GM19397 (cell line): Measurements from ENCODE around the gene CCDC134.
A peak's percentile ranks its signal among the peaks of the same experiment; 100 is the strongest.

Source experiments
- ATAC-seq: cut with Tn5 transposase; IDR thresholded peaks from one replicate; pipeline ENCODE4 v1.9.1; 2021; ENCODE audit warnings: mild to moderate bottlenecking, moderate library complexity; ENCODE audit not compliant: unreplicated experiment

Gene CCDC134

DNA sequence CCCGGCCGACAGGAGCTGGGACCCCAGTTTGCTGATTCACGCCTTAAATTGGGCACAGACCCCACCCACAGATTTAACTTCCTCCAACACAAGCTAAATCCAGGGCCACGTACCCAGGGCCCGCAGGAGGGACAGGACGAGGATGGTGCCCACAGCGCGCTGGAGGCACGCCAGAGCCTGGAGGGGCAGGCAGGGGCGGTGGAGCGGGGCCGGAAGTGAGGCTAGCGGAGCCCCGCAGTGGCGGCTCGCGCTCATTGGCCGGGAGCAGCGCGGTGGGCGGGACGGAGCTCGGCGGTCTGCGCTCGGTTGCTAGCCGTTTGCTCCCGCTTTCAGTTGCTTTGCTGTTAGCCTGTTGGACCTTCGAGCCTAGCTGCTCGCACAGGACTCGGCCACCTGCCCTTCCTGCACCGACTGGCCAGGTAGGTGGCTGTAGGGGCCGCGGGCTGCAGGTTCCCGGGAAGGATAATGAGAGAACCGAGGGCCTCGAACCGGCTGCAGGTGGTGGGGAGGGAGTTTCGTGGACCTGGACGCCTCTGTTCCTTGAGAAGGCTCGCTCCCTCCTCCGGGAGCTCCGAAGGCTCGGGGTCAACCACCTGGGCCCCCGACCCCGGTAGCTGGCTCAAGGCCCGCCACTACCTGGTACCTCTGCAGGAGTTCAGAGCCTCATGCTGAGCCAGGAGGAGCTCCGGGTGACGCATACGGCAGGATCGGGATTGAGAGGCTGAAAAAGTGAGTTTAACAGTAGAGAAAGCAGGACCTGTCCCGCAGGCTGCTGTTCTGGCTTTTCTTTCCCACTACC is at the start of gene CCDC134:
CCDC134 (plus strand) TSS at position 332 of the 799 bp plus-strand sequence. CDS start 8,212 bp downstream, outside the sequence.
- peak; percentile 93 for ATAC-seq

- ATAC-seq = no peak
Measured at GRCh38 chr22:41752011-41752970, 48.2 kb upstream of the CCDC134 start.

DNA sequence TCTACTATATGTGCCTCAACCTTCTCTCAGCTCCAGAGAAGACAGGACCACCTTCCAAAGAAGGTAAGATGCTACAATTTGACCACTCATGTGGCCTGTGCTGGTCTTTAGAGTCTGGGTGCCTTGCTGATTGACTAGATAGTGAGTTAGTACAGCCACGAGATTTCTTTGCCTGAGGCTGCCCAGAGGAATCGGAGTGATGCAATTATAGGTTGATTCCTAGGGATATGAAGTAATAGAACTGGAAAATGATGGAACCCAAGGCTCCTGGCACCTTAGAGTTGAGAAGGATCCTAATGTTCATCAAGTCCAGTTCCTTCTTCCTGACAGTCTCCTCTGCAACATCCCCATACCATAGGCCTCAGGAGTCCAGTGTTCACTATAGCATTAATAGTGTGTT is 46.5 kb upstream of the CCDC134 start:
- ATAC-seq = no peak

DNA sequence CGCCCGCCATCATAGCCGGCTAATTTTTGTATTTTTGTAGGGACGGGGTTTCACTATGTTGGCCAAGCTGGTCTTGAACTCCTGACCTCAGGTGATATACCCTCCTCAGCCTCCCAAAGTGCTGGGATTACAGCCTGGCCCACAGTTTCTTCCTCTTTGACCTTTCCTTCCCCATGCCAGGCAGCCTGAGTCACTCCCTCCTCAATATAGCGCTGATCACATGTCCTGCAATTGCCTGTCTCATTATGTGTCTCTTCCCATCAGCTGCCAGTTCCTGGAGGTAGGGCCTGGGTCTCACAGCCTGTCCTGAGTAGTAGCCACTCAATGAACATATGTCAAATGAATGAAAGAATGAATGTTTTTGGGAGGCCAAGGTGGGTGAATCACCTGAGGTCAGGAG is 43.0 kb upstream of the CCDC134 start:
- ATAC-seq = no peak

DNA sequence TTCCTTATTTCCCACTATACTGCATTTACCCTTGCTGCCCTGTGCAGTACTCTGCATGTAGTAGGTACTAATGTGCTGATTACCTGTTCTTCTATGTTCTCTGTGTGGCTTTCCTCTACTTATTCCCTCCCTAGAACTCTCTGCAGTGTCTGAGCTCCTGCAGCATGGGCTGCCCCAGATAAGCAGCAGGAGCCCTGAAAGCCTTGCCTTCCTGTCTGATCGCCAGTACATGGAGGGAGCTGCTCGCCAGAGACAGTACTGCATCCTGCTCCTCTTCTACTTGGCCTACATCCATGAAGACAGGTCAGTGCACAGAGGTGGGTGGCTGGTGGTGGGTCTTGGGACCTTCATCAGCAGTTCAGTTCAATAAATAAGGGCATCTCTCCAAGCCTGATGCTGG is 42.2 kb upstream of the CCDC134 start:
- ATAC-seq = no peak

GRCh38 chr22:41762980-41763779 is 37.3 kb upstream of the CCDC134 start:
- ATAC-seq = no peak

- no peak for ATAC-seq
Measured at GRCh38 chr22:41766476-41766875, 34.0 kb upstream of the CCDC134 start.

DNA sequence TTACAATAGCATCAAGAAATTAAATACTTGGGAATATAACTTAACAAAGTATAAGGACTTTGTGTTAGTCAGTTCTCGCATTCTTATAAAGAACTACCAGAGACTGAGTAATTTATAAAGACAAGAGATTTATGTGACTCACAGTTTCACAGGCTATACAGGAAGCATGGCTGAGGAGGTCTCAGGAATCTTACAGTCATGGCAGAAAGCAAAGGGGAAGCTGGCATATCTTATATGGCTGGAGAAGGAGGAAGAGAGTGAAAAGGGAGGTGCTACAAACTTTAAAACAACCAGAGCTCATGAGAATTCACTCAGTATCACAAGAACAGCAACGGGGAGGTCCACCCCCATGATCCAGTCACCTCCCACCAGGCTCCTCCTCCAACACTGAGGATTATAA is 32.0 kb upstream of the CCDC134 start:
- ATAC-seq = no peak

GRCh38 chr22:41770715-41771468 is 29.6 kb upstream of the CCDC134 start:
- no peak for ATAC-seq

- ATAC-seq = no peak
Measured at GRCh38 chr22:41772198-41772597, 28.3 kb upstream of the CCDC134 start.

DNA sequence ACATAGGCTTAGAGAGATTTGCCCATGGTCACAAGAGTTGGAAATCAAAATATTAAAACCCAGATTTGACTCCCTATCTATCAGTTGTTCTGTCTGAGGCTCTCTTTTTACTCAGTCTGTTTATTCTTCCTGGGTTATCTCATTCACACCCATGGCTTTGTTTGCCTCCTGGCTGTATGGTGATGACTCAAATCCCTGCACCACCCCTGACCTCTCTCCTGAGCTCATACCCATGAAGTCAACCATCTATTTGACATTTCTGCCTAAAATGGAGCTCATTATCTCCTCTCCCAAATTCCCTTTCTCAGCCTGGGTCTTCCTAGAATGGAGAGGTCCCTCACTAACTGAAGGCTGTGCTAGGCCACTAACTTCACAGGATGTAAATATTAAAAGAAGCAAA is 27.8 kb upstream of the CCDC134 start:
- no peak for ATAC-seq

DNA sequence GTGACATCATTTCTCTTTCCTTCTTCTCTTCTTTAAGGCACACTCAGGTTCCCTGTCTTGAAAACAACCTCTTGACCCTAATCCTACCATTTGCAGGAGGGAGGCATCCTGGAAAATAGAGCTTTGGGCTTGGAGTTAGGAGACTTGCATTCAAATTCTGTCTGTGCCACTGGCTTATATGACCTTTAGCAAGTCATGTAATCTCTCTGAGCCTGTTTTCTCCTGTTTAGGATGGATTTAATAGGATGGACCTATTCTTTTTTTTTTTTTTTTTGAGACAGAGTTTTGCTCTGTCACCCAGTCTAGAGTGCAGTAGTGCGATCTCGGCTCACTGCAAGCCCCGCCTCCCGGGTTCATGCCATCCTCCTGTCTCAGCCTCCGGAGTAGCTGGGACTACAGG is 25.1 kb upstream of the CCDC134 start:
- no peak for ATAC-seq

GRCh38 chr22:41775976-41776375 is 24.5 kb upstream of the CCDC134 start:
- no peak for ATAC-seq

GRCh38 chr22:41776381-41776780 is 24.1 kb upstream of the CCDC134 start:
- ATAC-seq = no peak

DNA sequence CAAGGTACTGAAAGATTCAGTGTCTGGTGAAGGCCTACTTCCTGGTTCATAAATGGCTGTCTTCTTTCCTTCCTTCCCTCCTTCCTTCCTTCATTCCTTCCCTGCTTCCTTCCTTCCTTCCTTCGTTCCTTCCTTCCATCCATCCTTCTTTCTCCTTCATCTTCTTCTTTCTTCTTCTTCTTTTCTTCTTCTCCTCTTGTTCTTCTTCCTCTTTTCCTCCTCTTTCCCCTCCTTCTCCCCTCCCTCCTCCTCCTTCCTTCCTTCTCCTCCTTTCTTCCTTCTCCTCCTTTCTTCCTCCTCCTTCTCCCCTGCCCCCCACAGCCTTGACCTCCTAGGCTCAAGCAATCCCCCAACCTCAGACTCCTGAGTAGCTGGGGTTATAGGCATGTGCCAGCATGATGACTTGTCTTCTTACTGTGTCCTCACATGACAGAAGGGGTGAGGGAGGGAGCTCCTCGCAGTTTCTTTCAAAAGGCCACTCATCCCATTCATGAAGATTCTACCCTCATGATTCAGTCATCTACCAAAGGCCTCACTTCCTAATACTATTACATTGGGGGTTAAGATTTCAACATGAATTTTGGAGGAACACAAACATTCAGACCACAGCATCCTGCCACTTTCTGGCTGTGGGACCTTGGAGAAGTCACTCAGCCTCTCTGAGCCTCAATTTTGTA is 22.6 kb upstream of the CCDC134 start:
- no peak for ATAC-seq

GRCh38 chr22:41779929-41780505 is 20.5 kb upstream of the CCDC134 start:
- no peak for ATAC-seq

GRCh38 chr22:41780746-41781505 is 19.6 kb upstream of the CCDC134 start:
- ATAC-seq = peak; percentile 94

GRCh38 chr22:41781507-41781906 is 19.0 kb upstream of the CCDC134 start:
- ATAC-seq = peak; percentile 17

DNA sequence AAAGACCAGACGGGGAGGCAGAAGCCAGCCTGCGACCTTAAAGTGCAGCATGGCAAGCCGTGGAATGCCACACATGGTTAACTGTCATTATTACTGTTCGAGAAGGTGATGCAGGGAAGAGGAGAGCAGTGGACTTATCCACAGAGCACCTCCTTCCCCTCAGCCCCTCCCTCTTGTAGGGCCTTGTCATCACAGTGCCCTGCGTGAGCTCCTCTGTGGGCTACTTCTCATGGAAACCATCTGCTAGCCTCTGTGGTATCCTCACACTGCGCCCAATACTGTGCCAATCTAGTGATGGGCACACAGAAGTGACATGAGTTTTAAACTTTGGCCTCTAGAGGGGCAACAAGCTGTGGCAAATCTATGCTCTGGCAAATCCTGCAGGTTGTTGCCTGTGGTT is 18.2 kb upstream of the CCDC134 start:
- no peak for ATAC-seq
